GM19372 (cell line): ENCODE results near the gene LRRC75A.

ENCODE experiments used
- ATAC-seq: cut with Tn5 transposase; IDR thresholded peaks from one replicate; pipeline ENCODE4 v1.9.1; 2021; ENCODE audit warnings: mild to moderate bottlenecking, low read depth, moderate library complexity; ENCODE audit not compliant: unreplicated experiment

The LRRC75A gene

DNA sequence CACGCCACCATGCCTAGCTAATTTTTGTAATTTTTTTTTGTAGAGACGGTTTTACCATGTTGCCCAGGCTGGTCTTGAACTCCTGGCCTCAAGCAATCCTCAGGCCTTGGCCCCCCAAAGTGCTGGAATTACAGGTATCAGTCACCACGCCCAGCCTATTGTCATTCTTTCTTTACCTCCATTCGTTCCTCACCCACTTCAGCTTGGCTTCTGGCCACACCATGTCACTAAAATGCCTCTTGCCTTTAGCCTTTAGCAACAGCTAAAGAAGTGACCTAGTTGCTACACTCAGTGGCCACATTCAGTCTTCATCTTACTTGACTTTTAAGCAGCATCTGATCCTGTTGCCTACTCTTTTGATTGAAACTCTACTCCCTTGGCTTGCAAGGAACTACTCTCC lies 3.6 kb upstream of the LRRC75A start:
- ATAC-seq = no peak

DNA sequence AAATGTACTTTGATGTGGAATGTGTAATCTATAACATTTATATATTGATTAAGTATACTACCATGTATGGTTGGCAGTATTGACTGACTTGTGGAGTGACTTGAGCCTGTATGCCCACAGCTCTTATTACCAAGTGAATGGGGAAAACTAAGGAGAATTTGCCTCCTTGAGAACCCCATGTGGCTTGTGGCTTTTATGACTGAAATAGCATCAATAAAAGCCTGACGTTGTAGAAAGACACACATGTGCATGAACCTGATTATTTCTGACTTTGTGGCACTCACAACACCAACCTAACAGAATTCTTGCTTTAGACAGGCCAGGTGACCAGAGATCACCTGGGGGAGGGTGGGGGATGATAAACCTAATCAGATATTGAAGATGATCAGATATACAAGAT lies 2.1 kb upstream of the LRRC75A start:
- no peak for ATAC-seq

DNA sequence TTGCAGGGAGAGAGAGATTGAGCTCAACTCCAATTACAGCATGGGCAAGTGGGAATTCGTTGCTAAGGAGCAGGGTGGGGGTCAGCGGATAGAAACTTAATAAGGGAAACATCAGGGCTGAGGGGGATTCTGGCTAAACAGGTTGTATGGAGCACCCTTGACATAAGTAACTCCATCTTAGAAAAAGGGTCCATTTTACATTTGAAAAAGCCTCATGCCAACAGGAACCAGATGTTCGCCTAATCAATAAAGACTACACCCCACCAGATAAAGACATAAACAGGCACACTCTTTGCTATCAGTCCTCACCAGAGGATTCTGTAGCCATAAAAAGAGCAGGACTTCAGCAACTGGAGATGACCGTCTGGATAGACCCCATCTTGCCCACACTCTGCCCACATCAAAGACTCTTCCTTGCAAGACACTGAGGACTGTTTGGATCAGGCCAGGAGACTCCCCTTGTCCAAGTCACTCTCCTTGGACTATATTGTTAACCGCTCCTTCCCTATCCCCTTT lies 1.6 kb upstream of the LRRC75A start:
- ATAC-seq = no peak

DNA sequence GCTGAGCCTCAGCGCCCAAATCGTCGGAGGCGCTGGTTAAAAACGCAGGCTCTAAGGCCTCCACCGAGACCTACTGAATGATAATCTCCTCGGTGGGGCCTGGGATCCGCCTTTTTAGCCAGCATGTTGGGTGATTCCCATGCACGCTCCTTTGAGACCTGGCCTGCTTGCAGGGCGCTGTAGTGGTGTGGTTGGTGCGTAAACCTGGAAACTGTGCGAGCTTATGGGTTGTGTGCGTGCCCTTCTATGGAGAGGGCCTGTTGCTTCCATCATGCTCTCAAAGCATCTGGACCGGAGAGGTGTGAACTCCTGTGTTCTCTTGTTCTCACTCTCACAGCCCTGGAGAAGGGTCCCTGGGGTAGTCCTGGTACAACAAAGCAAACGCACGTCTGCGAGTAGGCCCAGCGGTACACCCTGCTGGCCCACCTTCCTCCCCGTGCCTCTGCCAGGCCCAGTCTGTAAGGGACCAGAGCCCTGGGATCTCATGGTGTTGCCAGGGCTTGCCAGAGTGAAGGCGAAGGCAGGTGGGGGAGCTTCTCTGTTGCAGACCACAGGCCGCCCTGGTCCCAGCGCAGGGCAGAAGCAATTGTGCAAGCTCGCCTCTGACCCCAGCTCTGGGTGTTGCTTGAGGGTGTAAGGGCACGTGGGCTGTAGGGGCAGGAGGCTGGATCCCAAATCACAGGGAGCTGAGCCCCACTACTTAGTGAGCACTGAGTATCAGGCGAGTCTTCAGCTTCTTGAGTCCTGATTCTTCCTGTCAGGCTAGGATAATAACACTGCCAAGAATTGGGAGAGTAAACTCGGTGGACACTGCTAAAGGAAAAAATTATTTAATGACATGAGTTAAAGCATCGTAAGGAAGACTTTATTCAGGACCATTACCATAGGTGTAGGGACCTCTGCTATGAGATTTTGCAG lies 879 bp upstream of the LRRC75A start:
- ATAC-seq = no peak

DNA sequence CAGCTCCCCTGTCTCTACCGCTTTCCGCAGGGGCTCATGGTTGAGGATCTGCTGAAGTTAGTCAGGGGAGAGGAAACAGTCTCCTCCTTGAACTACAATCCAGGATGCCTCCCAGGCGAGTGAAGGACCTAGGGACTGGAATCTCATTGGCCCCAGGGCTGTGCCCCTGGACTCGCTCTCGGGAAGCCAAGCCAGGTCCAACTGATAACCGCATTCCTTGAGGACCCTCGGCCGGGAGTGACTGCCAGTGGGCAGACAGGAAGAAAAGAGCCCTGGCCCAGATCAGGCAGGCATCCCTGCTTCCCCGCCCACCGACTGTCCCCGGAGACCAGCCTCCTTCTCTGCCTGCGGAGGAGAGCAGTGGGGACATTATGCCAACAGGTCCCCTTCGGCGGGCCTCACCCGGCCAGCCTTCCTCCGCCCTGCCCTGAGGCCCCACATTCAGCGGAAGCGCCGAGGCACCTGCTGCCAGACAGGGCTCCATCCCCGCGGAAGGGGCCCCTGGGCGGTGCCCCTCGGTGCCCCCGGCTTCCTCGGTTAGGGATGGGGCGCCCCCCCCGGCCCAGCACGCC lies 776 bp downstream of the LRRC75A start:
- no peak for ATAC-seq

DNA sequence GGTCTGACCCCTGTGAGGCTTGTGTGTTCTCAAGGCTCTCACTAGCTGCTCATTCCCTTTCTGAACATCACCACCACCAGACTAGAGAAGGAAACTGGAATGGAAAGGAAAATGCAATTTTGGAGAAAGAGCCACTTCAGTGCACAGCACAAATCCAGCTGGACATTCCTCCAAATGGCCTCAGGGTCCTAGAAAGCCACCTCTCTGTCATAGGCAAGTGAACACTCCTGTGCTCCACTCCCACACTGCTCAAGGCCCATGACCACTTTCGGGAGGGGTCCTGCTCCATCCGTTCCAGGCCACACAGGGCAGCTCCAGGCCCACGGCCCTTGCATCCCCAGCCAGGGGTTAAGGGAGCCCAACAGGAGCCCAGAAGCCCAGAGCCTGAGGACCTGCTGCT lies 2.6 kb downstream of the LRRC75A start:
- no peak for ATAC-seq

DNA sequence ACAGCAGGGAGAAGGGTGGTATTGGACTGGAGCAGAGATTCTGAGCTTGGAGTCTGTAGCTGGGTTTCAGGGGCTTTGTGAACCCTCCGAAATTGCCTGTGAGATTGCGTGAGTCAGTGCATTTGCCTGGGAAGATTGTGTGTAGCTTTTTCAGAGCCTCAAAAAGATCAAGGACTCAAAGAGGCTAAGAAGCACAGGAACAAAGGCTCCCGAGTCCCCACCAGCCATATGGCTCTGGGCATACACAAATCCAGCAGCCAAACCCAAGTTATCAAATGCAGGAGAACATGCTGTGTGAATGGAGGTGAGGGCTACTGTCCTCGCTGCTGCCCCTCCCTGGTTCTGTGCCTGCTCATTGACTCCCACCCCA lies 3.0 kb downstream of the LRRC75A start:
- no peak for ATAC-seq

DNA sequence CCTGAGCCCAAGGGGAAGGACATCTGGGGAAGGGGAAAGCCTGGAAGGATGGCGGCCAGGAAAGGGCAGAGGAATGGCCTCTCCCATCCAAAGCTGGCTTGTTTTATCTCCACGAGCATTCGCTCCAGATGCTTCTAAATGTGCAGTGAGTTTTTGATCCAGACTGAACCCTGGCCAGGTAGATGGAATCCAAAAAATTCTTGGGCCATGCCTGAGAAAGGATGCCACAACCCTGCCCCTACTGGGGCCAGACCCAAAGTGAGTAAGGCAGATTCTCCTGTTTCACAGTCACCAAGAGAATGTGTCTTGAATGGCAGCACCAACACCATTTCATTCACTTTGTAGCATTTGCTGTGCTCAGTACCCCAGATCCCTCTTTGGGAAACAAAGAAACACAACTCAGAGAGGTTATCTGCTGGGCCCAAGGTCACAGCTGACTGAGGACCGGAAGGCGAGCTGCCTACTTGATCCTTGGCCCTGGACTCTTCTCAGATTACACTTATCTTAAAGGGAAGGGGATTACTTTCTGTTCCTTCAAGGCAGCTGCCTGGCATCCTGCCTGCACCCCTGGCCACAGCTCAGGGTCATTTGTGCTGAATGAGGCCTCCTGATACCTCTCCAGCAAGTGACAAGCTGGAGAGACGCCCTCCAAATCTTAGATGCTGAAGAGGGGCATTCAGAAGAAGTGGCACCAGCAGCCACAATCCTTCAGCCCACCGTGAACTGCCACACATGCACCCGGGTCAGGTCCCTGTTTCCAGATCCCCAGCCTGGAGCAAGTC lies 3.6 kb downstream of the LRRC75A start:
- no peak for ATAC-seq

DNA sequence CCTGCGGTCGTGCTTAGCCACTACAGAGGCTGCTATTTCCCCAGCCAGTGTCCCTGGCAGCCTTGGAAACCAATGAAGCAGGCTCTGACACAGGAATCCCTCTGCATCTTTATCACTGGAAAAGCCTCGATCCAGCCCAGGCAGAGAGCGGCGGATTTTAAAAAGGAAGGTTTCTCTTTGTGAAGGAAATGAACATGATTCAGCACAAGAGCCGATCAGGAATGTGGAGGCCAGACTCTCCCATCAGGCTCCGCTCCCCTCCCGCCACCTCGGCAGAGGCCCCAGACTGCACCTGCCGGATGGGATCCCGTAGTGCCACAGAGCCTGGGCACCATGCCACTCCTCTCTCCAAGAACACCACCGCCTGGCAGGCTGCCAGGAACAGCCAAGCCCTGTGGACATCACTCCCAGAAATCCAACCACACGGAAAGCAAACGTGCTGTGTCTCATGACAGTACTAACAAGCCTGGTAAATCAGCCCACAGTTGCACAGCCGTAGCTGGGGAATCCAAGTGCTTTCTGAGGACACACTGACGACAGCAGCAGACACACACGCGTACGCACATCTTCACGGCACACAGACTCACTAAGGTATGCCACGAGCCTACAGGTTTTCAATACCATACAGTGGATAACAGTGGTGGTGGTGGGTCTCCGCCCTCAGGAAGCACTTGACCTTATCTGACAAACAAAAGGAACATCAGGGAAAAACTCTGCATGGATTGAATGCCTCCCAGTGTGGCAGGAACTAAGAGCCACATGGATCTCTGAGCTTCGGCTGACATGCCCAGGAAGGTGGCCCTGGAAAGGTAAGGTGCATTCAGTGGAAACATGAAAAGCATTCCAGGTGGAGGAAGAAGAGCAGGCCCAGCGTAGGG lies 5.4 kb downstream of the LRRC75A start:
- ATAC-seq = no peak

DNA sequence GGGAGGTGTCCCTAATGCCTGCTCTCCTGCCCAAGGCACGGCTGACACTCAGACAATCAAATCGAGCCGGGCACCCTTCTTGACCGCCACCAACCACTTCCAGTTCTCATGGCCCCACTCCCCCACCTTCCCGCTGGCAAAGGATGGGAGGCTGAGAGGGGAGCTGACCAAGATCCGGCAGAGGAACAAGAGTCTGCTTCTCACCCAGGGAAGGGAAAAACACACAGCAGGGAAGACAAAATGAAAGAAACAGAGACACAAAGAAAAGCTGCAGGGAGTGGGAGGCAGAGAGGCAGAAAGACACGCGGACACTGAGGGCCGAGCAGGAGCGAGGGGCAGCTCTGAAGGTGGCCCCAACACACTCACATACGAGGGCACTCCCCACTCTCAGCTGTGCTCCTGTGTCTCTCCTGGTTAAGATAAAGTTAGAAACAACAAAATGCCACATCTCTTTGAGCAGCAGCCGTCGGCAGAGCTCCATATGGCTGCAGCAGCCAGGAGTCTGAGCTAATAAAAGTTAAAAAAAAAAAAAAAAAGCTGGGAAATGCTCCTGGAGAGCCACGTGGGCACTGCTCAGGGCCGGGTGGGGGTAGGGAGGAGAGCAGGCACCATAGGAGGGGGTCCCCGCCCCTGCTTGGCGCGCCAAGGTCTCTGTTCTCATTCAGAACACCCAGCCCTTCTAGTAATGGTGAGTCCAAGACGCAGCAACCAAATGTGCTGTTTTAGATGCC lies 7.4 kb downstream of the LRRC75A start:
- ATAC-seq = no peak

DNA sequence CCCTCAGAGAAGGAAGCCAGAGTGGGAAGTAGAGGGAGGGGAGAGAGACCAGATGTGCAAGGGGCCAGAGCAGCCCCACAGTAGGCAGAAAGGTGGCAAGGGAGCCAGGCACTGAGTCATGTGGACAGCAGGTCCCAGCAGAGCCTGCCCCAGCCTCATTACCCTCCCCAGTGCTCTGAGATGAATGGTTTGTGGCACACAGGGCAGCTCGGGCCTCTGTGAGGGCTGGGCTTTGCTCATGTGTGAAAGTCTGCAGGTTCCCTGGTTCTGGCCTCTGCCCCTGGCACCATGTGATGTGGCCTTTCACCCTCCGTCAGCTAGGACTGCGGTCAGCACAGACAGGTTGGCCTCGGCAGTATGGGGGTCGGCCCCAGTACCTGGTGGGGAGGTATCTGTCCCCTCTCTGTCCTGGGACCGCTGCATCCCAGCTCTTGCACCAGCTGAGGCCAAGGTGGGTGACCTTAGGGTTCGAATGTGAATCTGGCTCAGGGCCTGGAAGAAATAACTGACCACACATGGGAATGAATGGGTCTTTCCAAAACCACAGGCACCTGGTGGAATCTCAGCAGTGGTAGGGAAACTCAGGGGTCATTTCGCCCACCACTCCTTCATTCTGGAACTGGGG lies 8.9 kb downstream of the LRRC75A start:
- ATAC-seq = no peak

DNA sequence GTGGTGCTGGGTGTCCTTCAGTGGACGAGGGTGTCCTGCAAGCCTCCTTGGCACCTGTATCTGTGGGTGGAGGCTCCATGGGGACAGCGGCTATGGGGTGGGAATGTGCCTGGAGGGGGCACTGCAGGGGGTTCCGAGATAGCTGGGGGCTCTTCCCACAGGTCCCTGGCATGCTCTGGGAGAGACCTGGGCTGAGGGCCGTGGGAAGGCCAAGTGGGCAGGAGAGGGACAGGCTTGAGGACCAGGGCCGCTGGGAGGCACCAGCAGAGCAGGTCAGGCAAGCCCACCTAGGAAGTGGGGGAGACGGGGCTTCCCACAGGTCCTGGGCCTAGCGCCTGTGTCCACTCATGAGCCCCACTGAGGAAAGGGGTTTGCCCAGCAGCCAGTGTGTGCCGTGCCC lies 9.7 kb downstream of the LRRC75A start:
- ATAC-seq = no peak

DNA sequence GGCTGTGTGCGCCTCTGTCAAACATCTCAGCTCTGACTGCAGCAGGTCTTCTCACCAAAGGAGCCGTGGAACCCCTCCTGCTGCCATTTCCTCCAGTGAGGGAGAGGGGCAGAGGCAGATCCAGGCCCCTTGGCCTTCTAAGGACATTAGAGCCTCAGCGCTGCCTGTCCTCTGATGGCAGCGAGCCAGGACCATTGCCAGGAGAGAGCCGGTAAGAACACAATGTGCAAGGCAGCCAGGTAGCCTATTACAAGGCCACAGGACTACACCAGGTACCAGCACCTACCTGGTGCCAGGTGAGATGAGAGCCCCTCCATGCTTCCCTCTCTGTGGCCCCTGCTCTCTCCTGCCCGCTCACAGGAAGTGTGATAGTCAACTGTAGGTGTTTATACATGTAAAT lies 11.0 kb downstream of the LRRC75A start:
- ATAC-seq = no peak

DNA sequence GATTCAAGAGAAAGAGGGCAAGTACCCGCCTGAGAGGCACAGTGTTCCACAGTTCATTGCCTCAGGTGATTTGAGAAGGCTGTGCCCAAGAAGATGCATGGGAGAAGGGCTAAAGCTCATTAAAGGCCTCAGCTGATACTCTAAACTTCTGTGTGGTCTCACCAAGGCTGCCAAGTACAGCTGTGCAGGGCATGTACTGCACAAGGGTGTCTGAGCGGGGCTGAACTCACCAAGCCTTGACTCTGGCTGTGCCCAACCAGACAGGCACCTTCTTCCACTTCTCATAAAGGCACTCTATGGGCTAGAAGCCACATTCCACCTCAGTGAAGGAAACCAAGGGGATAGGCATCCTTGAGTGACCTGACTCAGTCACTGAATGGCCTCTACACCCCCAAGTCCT lies 12.7 kb downstream of the LRRC75A start:
- no peak for ATAC-seq

DNA sequence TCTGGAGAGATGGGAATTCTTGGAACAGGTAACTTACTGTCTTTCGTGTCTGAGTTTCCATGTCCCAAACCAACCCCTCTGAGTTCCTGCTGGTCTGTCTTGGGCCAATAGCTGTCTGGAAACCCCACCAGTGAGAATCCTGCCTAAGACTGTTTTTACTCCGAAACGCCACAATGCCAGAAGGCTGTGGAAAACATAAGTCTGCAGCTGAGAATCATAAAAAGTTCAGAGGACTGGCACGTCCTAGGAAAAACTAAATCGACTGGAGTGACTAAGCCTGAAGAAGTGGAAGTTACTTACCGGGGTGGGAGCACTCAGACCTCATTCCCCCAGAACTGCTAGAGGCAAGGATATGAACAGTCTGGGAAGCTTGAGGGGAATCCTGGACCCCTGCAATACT lies 13.3 kb downstream of the LRRC75A start:
- no peak for ATAC-seq

DNA sequence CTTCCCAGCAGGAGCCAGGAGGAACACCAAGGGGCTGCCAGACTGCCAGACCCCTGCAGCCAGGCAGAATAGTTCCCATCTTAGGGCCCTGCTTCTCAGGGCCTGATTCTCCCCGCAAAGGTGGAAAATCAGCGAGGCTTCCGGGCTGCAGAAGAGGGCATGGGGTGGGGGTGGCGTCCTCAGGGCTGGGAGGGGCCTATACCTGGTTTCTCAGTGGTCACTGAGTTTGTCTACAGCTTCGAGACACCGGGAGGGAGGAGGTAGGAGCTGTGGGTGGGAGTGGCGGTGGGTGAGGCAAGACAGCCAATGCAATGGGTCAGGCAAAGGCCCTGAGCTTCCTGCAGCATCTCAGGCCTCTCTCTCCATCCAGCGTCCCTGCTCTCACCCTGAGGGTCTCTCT lies 14.3 kb downstream of the LRRC75A start:
- no peak for ATAC-seq

DNA sequence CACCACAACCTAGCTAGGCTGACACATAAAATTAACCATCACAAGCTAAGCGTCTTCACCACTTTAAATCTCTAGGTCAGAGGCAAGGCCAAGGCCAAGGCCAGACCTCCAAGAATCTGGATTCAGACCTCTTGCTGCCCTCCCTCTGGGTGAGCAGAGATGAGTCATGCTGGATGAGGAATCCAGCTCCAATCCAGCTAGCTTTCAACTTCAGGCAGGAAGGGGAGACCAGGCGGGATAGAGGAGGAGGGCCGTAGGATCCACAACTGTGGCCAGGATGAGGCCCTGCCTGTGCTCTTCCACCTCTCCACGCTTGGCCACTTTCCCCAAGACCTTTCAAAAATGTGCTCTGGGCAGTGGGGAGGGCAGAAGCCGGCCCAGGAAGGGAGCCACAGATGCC lies 14.7 kb downstream of the LRRC75A start:
- ATAC-seq = no peak

DNA sequence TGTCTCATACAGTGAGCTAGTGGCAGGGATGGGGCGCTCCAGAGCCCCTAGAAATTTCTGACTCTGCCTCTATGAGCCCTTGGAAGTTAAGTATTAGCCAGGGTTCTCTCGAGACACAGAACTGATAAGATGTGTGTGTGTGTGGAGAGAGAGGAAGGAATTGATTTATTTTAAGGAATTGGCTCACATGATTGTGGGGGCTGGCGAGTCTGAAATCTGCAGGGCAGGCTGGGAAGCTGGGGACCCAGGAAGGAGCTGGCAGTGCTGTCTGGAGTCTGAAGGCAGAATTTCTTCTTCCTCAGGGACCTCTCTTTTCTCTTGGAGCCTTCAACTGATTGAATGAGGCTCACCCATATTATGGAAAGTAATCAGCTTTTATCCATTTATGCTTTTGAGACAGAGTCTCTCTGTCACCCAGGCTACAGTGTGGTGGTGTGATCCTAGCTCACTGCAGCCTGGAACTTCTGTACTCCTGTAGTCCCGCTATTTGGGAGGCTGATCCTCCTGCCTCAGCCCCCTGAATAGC lies 16.8 kb downstream of the LRRC75A start:
- ATAC-seq = no peak
